ENCODE results near the gene MTA1.

DNA sequence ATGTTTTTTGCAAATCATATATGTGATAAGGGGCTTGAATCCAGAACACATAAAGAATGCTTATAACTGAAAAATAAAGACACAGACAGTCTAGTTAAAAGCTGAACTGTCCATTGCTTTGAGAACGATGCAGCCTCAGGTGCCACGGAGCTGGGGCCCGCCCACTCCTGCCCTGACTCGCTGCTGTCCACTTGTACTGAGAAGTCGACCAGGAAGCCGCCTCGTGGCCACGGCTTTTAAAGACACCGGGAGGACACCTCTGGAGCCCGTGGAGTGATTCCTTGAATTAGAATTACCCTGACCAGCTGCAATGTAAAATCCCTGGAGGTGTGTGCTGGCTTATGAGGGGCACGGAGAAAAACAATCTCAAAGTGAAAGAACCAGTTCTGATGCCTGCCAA lies 45.2 kb upstream of the MTA1 start:
- TF ChIP-seq POLR2AphosphoS5 (IDR thresholded peaks at IDR 0.05; ENCODE audit: low read depth, low read length) (no peak), TAF1 (IDR thresholded peaks at IDR 0.05; ENCODE audit: borderline replicate concordance, insufficient read depth, low read length) (no peak), REST (IDR thresholded peaks at IDR 0.05; ENCODE audit: insufficient read depth in 1 of 2, low read depth in 2 of 2, low read length in 2 of 2) (no peak), SIN3A (IDR thresholded peaks at IDR 0.05; ENCODE audit: borderline replicate concordance, insufficient read depth, low read length) (no peak), FOXP2 (optimal IDR thresholded peaks at IDR 0.05; ENCODE audit: borderline replicate concordance, extremely low read depth, extremely low read length, insufficient read depth) (no peak)

Data from PFSK-1 (cell line).